HS-27A (cell line): ENCODE results near the gene RER1.

Experiments used
- DNase-seq: peaks from one replicate; pipeline ENCODE4 v3.0.0-alpha.2; 2012; ENCODE audit warnings: low read depth, missing footprints

Gene RER1

DNA sequence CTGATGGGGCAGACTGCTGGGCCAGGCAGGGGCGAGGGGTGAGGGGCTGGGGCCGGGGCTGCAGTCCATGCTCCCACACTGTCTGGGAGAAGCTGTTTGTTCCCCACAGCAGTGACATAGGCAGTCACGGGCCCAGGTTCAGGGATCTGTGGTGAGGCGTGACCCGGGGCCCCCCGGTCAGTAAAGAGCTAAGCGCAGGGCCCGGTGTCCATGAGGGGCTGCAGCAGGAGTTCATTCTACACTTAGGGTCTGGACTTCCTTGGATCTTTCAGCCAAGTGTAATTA is 16.3 kb downstream of the RER1 start:
- no peak for DNase-seq

GRCh38 chr1:2408456-2408855 is 16.8 kb downstream of the RER1 start:
- DNase-seq, result no peak

GRCh38 chr1:2408859-2409276 is 17.2 kb downstream of the RER1 start:
- no peak for DNase-seq

DNA sequence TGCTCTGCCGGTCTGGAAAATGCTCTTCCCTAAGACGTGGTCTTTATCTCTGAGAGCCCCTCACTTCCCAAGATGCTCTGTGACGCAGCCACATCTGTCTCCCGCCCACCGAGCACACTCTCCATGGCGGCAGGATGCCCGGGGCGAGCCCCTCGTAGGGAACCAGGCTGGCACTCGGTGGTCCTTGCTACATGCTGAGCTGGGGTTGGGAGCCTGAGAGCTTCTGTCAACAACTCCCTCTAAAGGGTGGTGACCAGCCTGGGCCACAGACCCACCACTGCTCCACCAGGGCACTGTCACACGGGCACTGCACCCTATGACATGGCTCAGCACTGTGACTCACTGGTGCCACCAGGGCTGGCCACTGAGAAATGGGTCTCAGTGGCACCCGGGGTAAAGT is 18.1 kb downstream of the RER1 start:
- no peak for DNase-seq

DNA sequence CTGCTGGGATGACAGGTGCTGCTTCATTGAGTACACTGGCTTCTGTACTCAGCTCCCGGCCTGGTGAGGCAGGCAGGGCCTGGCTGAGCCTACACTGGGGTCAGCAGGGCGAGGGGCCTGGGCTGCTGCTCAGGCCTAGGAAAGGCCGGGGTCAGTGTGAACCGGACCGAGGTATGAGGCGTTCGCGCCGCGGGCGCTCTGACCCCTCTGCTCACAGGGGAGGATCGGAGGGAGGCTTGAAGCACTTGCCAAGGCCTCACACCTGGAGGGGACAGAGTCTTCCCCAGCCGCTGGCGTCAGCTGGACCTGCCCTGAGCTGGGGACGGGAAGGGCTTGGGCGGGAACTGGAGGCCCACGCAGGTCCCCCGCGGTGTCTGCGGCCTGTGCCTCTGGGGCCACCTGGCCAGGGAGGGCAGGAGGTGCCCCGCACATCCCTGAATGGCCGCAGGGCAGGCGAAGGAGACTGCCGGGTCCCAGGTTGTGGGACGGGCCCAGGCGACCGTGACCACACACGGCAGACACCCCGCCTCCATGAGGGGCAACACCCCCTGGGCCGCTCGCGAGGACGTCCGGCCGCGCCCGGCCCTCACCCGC is 20.3 kb downstream of the RER1 start:
- DNase-seq, result no peak

GRCh38 chr1:2412395-2412772 is 20.7 kb downstream of the RER1 start, which contains the start of gene PEX10:
Gene PEX10, minus strand, starts transcription at chr1:2412564. Its CDS starts 62 bp downstream, at chr1:2412502.
- DNase-seq, result peak; percentile 80

- DNase-seq, result peak; percentile 41
These were observed 21.3 kb downstream of the RER1 start for GRCh38 chr1:2412773-2413494.

GRCh38 chr1:2413495-2414296 is 22.1 kb downstream of the RER1 start:
- no peak for DNase-seq

- DNase-seq, result peak; percentile 29
These were observed 22.8 kb downstream of the RER1 start for GRCh38 chr1:2414297-2414958.

GRCh38 chr1:2415337-2415736 is 23.7 kb downstream of the RER1 start:
- no peak for DNase-seq

- no peak for DNase-seq
These were observed 24.2 kb downstream of the RER1 start for GRCh38 chr1:2415801-2416208.

DNA sequence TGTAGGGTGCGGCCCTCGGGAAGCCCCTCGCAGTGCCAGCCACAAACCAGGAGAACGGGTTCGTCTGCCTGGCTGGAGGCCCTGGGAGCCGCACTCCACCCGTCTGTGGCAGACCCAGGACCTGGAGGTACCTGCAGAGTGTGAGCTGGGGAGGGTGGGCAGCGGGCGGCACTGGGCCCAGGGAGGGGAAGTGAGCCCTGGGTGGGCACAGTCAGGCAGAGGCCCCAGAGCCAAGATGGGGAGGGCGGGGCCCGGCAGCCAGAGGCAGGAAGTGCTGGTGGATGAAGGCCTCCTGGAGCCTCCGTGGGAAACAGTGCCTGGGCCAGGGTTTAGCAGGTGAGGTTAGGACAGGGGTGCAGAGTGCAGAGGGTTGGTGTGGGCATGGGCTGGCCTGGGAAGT is 24.8 kb downstream of the RER1 start:
- no peak for DNase-seq

- DNase-seq, result no peak
These were observed 25.6 kb downstream of the RER1 start for GRCh38 chr1:2417083-2417832.

DNA sequence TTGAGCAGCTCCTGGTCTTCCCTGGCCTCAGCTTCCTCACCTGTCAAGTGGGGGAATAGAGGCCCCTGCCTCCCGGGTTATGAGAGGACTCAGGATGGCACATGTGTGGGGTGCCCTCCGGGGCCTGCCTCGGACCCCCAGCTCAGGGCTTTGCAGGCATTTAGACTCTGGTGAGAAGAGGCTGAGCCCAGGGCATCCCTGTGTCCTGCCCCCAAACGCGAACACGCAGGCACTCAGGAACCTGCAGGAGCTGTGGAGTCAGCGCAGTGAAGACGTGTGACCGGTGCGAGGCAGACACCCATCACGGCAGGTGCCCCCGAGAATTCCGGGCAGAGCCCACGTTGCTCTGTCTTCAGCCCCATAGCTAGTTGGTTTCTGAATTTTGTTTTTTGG is 26.2 kb downstream of the RER1 start:
- DNase-seq, result no peak

- no peak for DNase-seq
These were observed 27.2 kb downstream of the RER1 start for GRCh38 chr1:2418791-2419320.

GRCh38 chr1:2419416-2419815 is 27.8 kb downstream of the RER1 start:
- no peak for DNase-seq

- DNase-seq, result no peak
These were observed 30.9 kb downstream of the RER1 start for GRCh38 chr1:2422523-2422922.

DNA sequence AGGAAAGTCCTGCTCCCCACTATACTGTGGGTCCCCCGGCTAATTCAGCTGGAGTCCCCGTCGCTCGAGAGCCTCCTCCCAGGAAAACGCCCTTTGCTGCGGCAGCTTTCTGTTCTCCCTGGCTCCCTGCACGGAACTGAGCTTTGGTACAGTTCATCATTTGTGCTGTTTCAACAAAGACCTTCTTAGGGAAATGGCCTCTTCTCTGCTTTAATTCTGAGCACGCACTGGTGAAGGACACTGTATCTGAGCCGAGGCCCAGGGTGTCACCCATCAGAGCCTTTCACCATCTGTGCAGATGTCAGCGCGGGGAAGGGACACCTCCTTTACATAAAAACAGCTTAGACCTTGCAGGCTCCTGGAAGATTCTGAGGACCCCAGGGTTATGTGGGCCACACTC is 34.3 kb downstream of the RER1 start:
- no peak for DNase-seq

- no peak for DNase-seq
These were observed 34.9 kb downstream of the RER1 start for GRCh38 chr1:2426540-2426939.

- no peak for DNase-seq
These were observed 35.4 kb downstream of the RER1 start for GRCh38 chr1:2427051-2427450.

GRCh38 chr1:2427976-2428375 is 36.3 kb downstream of the RER1 start:
- DNase-seq, result no peak

- no peak for DNase-seq
These were observed 36.8 kb downstream of the RER1 start for GRCh38 chr1:2428490-2428889.
